Liver (tissue), 9 donors: ENCODE data around the gene RALGPS2. TPM values are rescaled to one million over a fixed set of nuclear protein-coding genes. Genes with fewer than 3 reads are reported as not detected.

Source experiments
- DNase-seq: peaks from one replicate; pipeline ENCODE4 v3.0.0-alpha.2; 2017; ENCODE audit warnings: low spot score
- H3K27ac ChIP-seq, 2 donors: one replicate each; pipeline ENCODE4 v1.7.0; 2013; ENCODE audit warnings: inconsistent platforms in 2 of 2, low read length in 2 of 2, control low read depth in 1 of 2, low read depth in 1 of 2, mild to moderate bottlenecking in 1 of 2
- H3K27me3 ChIP-seq, 4 donors: one replicate each; pipeline versions ENCODE4 v1.6.1 to v1.7.0; 2013; ENCODE audit warnings: low read length in 3 of 4, inconsistent platforms in 1 of 4, mild to moderate bottlenecking in 1 of 4, moderate library complexity in 1 of 4; ENCODE audit not compliant: control insufficient read depth in 4 of 4, insufficient read depth in 4 of 4
- H3K36me3 ChIP-seq, 4 donors: one replicate each; pipeline versions ENCODE4 v1.6.1 to v1.7.0; 2013; ENCODE audit warnings: low read length in 3 of 4, mild to moderate bottlenecking in 3 of 4, low read depth in 1 of 4, moderate library complexity in 1 of 4; ENCODE audit not compliant: control insufficient read depth in 4 of 4, insufficient read depth in 3 of 4
- H3K4me1 ChIP-seq, 4 donors: one replicate each; pipeline versions ENCODE4 v1.6.1 to v1.7.0; 2013; ENCODE audit warnings: low read length in 3 of 4, mild to moderate bottlenecking in 3 of 4, moderate library complexity in 1 of 4; ENCODE audit not compliant: control insufficient read depth in 4 of 4, insufficient read depth in 4 of 4
- H3K4me3 ChIP-seq, 3 donors: one replicate each; pipeline versions ENCODE4 v1.6.1 to v1.7.0; 2013; ENCODE audit warnings: low read length in 3 of 3, control low read depth in 1 of 3, low read depth in 1 of 3, mild to moderate bottlenecking in 1 of 3
- H3K9ac ChIP-seq, 2 donors: one replicate each; pipeline ENCODE4 v1.7.0; 2013; ENCODE audit warnings: low read length in 2 of 2, mild to moderate bottlenecking in 2 of 2, moderate library complexity in 2 of 2, control low read depth in 1 of 2, low read depth in 1 of 2
- H3K9me3 ChIP-seq, 4 donors: one replicate each; pipeline versions ENCODE4 v1.6.1 to v1.7.0; 2013; ENCODE audit warnings: low read length in 3 of 4; ENCODE audit not compliant: control insufficient read depth in 4 of 4
- ATF3 ChIP-seq: IDR thresholded peaks from 2 replicates; pipeline ENCODE4 v1.6.1; 2016; ENCODE audit warnings: antibody characterized with exemption
- CTCF ChIP-seq: fragments of 150-350 bp; IDR thresholded peaks from 2 replicates; pipeline ENCODE4 v1.5.1; 2017; ENCODE audit warnings: improper control_type of control experiment, low read depth, low read length; ENCODE audit not compliant: missing input control
- EGR1 ChIP-seq, 2 donors: IDR thresholded peaks; 2 replicates each; pipeline ENCODE4 v1.6.1; 2016 to 2018; ENCODE audit warnings: antibody characterized with exemption in 2 of 2, low read depth in 2 of 2
- FOXA1 ChIP-seq: IDR thresholded peaks from 2 replicates; pipeline ENCODE4 v1.6.1; 2016; ENCODE audit warnings: antibody characterized with exemption
- FOXA2 ChIP-seq: IDR thresholded peaks from 2 replicates; pipeline ENCODE4 v1.6.1; 2016; ENCODE audit warnings: antibody characterized with exemption
- GABPA ChIP-seq, 2 donors: IDR thresholded peaks in 1 of 2; conservative IDR thresholded peaks in 1 of 2; 2 replicates each; pipeline ENCODE4 v1.6.1; 2016; ENCODE audit warnings: antibody characterized with exemption in 2 of 2, mild to moderate bottlenecking in 1 of 2, moderate library complexity in 1 of 2
- HNF4A ChIP-seq, 2 donors: conservative IDR thresholded peaks; 2 replicates each; pipeline ENCODE4 v1.6.1; 2016; ENCODE audit warnings: antibody characterized with exemption in 2 of 2, mild to moderate bottlenecking in 2 of 2
- HNF4G ChIP-seq: IDR thresholded peaks from 2 replicates; pipeline ENCODE4 v1.6.1; 2016; ENCODE audit warnings: antibody characterized with exemption
- JUND ChIP-seq, 2 donors: IDR thresholded peaks; 2 replicates each; pipeline ENCODE4 v1.6.1; 2016; ENCODE audit warnings: antibody characterized with exemption in 2 of 2
- MAX ChIP-seq: IDR thresholded peaks from 2 replicates; pipeline ENCODE4 v1.6.1; 2016; ENCODE audit warnings: antibody characterized with exemption
- NR2F2 ChIP-seq: IDR thresholded peaks from 2 replicates; pipeline ENCODE4 v1.6.1; 2016; ENCODE audit warnings: antibody characterized with exemption
- RAD21 ChIP-seq, 2 donors: IDR thresholded peaks; 2 replicates each; pipeline ENCODE4 v1.6.1; 2016; ENCODE audit warnings: antibody characterized with exemption in 2 of 2, mild to moderate bottlenecking in 2 of 2
- REST ChIP-seq: IDR thresholded peaks from 2 replicates; pipeline ENCODE4 v1.6.1; 2016; ENCODE audit warnings: antibody characterized with exemption, mild to moderate bottlenecking
- RXRA ChIP-seq, 2 donors: IDR thresholded peaks; 2 replicates each; pipeline ENCODE4 v1.6.1; 2017 to 2018; ENCODE audit warnings: antibody characterized with exemption in 2 of 2, mild to moderate bottlenecking in 1 of 2
- SP1 ChIP-seq: IDR thresholded peaks from 2 replicates; pipeline ENCODE4 v1.6.1; 2018; ENCODE audit warnings: antibody characterized with exemption, mild to moderate bottlenecking
- TAF1 ChIP-seq: conservative IDR thresholded peaks from 2 replicates; pipeline ENCODE4 v1.6.1; 2016; ENCODE audit warnings: antibody characterized with exemption, mild to moderate bottlenecking
- ZBTB33 ChIP-seq: IDR thresholded peaks from 2 replicates; pipeline ENCODE4 v1.6.1; 2016; ENCODE audit warnings: antibody characterized with exemption
- WGBS: extraction: QIAGEN DNeasy Blood & Tissue Kit; methylation state at CpG from one replicate; pipeline ENCODE4 v1.1.7; 2013; 5-methylcytosine and 5-hydroxymethylcytosine counted together
- polyA plus RNA-seq, 2 donors: library from polyadenylated mRNA; stranded (reverse) in 1 of 2; unstranded in 1 of 2; fragments of 200-250 nt in 1 of 2; fragments of >200 nt in 1 of 2; fragmentation: Nextera tagmentation in 1 of 2; extraction: Ambion mirVana in 1 of 2; gene quantifications; one replicate each; pipeline versions ENCODE4 v1.2.1 to v1.2.3, GENCODE V29; 2013 to 2015
- total RNA-seq, 2 donors: library from RNA; depleted of rRNA; stranded (reverse); fragments of >200 nt; gene quantifications; one replicate each; pipeline ENCODE4 v1.2.3, GENCODE V29; 2014
- donor health status: healthy.
- donor health status: healthy.
- donor health status: healthy.
- donor health status: healthy.
- donor health status: healthy.

RALGPS2 gene
- total and polyA plus RNA-seq, 4 donors = 8.1 to 39.2 (median 16.9) TPM

GRCh38 chr1:178955391-178955954 lies 230.4 kb downstream of the RALGPS2 start:
- H3K9ac ChIP-seq = no peak overlapping the region
- TF ChIP-seq NR2F2 = no peak
- no peak for TF ChIP-seq JUND (IDR thresholded peaks at IDR 0.05)
- TF ChIP-seq REST = no peak
- TF ChIP-seq RAD21 (IDR thresholded peaks at IDR 0.05) = no peak
- no peak for TF ChIP-seq FOXA2
- no peak for TF ChIP-seq RXRA (IDR thresholded peaks at IDR 0.05)
- no peak for TF ChIP-seq HNF4A (conservative IDR thresholded peaks at IDR 0.05)
- no peak for TF ChIP-seq EGR1 (IDR thresholded peaks at IDR 0.05; ENCODE audit: low read depth in 2 of 2)
- H3K36me3 ChIP-seq = no peaks in the 10 kb centered on the region
- WGBS = 76% methylated on average over 1 of the region's 1 CpG
- peaks cover 0 to 7% (median 5%) of the 10 kb centered on the region in 4 donors for H3K4me1 ChIP-seq
- no peak overlapping the region for H3K27ac ChIP-seq
- H3K27me3 ChIP-seq = no peaks in the 10 kb centered on the region
- no peak for DNase-seq
- H3K4me3 ChIP-seq = no peak overlapping the region
- no peaks in the 10 kb centered on the region for H3K9me3 ChIP-seq

GRCh38 chr1:178958491-178958890 lies 233.4 kb downstream of the RALGPS2 start:
- H3K4me3 ChIP-seq = no peak overlapping the region
- H3K27ac ChIP-seq = no peak overlapping the region
- 92% methylated on average over 9 of the region's 9 CpGs for WGBS
- H3K9me3 ChIP-seq = no peaks in the 10 kb centered on the region
- H3K9ac ChIP-seq = no peak overlapping the region
- no peaks in the 10 kb centered on the region for H3K36me3 ChIP-seq
- DNase-seq = peak; percentile 9
- TF ChIP-seq MAX (no peak), HNF4A (conservative IDR thresholded peaks at IDR 0.05) (no peak)
- no peaks in the 10 kb centered on the region for H3K27me3 ChIP-seq
- peaks cover 5 to 7% (median 6%) of the 10 kb centered on the region in 4 donors for H3K4me1 ChIP-seq

- no peak overlapping the region for H3K9ac ChIP-seq
- H3K9me3 ChIP-seq = peaks cover 0 to 1% (median 0%) of the 10 kb centered on the region in 4 donors
- no peaks in the 10 kb centered on the region for H3K36me3 ChIP-seq
- H3K27ac ChIP-seq = no peak overlapping the region
- H3K27me3 ChIP-seq = no peaks in the 10 kb centered on the region
- 90% methylated on average over 17 of the region's 17 CpGs for WGBS
- peak; percentile 19 for DNase-seq
- peaks cover 5 to 7% (median 6%) of the 10 kb centered on the region in 4 donors for H3K4me1 ChIP-seq
- no peak overlapping the region for H3K4me3 ChIP-seq
- no peak for TF ChIP-seq ATF3
- no peak for TF ChIP-seq HNF4A (conservative IDR thresholded peaks at IDR 0.05)
- TF ChIP-seq RXRA (IDR thresholded peaks at IDR 0.05) = no peak
- no peak for TF ChIP-seq EGR1 (IDR thresholded peaks at IDR 0.05; ENCODE audit: low read depth in 2 of 2)
- no peak for TF ChIP-seq CTCF
- no peak for TF ChIP-seq HNF4G
- TF ChIP-seq GABPA (IDR thresholded peaks at IDR 0.05 in 1 of 2, conservative IDR thresholded peaks at IDR 0.05 in 1 of 2) = no peak
- no peak for TF ChIP-seq ZBTB33
- TF ChIP-seq RAD21 (IDR thresholded peaks at IDR 0.05) = no peak
- no peak for TF ChIP-seq FOXA1
- TF ChIP-seq SP1 = no peak
- TF ChIP-seq FOXA2 = no peak
- no peak for TF ChIP-seq MAX
- TF ChIP-seq TAF1 = no peak
These were observed 234.8 kb downstream of the RALGPS2 start for GRCh38 chr1:178959543-178960460.
